Fibroblast of the conjunctiva (primary cell): Measurements from ENCODE around the gene SLC24A1.
A peak's percentile ranks its signal among the peaks of the same experiment; 100 is the strongest.

Experiments
- DNase-seq: peaks from one replicate; pipeline ENCODE4 v3.0.0-alpha.2; 2010; ENCODE audit warnings: low read depth

The SLC24A1 gene

GRCh38 chr15:65653341-65653740 lies 31.6 kb downstream of the SLC24A1 start:
- DNase-seq = no peak

- DNase-seq = no peak
Observed at GRCh38 chr15:65653801-65654521, 32.2 kb downstream of the SLC24A1 start.

- DNase-seq = no peak
Observed at GRCh38 chr15:65655026-65655425, 33.3 kb downstream of the SLC24A1 start.

GRCh38 chr15:65655457-65655856 lies 33.7 kb downstream of the SLC24A1 start:
- no peak for DNase-seq

- DNase-seq = no peak
Observed at GRCh38 chr15:65659502-65660052, 37.8 kb downstream of the SLC24A1 start.

- DNase-seq = no peak
Observed at GRCh38 chr15:65660927-65661326, 39.2 kb downstream of the SLC24A1 start.

GRCh38 chr15:65663521-65663920 lies 41.8 kb downstream of the SLC24A1 start:
- no peak for DNase-seq

- peak; percentile 38 for DNase-seq
Observed at GRCh38 chr15:65666257-65666656, 44.5 kb downstream of the SLC24A1 start.

GRCh38 chr15:65675551-65675950 lies 53.8 kb downstream of the SLC24A1 start:
- DNase-seq = no peak

- no peak for DNase-seq
Observed at GRCh38 chr15:65676123-65676522, 54.4 kb downstream of the SLC24A1 start.

- no peak for DNase-seq
Observed at GRCh38 chr15:65680544-65680943, 58.8 kb downstream of the SLC24A1 start.

GRCh38 chr15:65682404-65682911 lies 60.7 kb downstream of the SLC24A1 start:
- no peak for DNase-seq

- DNase-seq = no peak
Observed at GRCh38 chr15:65688462-65688861, 66.7 kb downstream of the SLC24A1 start.

- no peak for DNase-seq
Observed at GRCh38 chr15:65690173-65690572, 68.4 kb downstream of the SLC24A1 start.

- peak; percentile 3 for DNase-seq
Observed at GRCh38 chr15:65690778-65691177, 69.0 kb downstream of the SLC24A1 start.

GRCh38 chr15:65695081-65695480 lies 73.3 kb downstream of the SLC24A1 start:
- no peak for DNase-seq
